HG03064 (cell line): ENCODE results near the gene ZNF680.
"Not testable (repeated sequence)": the region's sequence is repeated elsewhere in the genome, so short reads cannot be mapped to it uniquely, and the experiment has no call there.

Experiments used
- ATAC-seq: cut with Tn5 transposase; IDR thresholded peaks from one replicate; pipeline ENCODE4 v1.9.1; 2021; ENCODE audit warnings: low read depth; ENCODE audit not compliant: unreplicated experiment

The ZNF680 gene

DNA sequence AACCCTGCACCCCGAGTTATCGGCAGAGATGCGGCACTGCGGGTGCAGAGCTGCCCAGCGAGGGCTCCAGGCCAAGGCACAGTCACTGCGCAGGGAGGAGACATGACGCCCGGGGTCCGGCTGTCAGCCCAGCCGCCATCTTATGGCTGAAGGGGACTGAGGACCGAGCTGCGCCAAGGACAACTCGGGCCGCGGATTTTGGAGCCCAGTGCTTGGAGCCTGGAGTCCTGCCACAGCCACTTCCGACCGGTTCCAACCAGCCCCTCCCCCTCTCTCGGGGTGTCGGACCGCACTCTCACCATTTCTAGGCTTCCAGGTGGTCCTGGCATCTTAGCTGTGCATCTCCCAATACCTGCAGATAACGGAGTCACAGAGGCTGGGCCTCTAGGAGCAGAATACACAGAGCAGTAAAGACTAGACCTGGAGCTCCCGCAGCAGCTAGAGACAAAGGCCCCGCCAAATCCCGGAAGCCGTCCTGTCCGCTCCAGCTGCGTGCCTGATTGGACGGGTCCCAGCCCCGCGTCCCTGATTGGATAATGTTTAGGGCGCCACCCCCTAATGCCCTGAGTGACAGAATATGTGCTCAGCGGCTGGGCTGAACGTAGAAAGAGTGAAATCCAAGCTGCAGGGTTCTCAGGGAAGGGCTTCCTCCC is at the start of gene ZNF680:
Gene ZNF680, minus strand, starts transcription at position 446 of the 653 bp plus-strand sequence. Its CDS starts 117 bp downstream, at position 329.
- ATAC-seq = peak; percentile 99

DNA sequence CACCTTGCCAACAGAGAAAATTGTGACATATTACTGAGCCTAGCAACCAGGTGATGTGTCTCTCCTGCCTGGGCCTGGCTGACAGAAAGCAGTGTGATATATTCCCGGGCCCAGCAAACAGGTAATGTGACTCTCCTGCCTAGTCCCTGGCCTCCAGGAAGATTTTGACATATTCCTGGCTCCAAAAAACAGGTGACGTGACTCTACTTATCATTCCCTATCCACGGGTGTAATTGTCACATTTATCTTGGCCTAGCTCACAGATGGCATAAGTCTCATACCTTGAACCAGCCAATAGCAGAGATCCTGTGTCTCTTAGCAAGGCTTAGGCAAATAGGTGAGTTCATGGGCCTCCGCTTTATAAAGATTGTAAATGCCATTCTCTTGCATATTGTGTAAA is 49.6 kb upstream of the ZNF680 start:
- ATAC-seq = no peak

DNA sequence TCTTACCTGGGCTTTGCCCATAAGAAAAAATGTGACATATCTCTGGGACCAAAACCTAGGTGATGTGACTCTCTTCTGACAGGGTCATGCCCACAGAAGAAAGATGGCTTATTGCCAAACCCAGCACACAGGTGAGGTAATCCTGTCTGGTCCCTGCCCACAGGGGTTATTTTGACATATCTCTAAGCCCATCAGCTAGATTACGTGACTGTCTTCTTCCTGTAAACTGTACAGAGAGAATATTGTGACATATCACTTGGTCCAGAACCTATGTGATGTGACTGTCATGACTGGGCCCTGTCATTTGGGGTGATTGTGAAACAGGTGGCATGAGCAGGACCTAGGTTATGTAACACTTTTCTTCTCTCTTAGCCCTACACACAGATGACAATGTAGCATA is 48.8 kb upstream of the ZNF680 start:
- ATAC-seq = no peak

DNA sequence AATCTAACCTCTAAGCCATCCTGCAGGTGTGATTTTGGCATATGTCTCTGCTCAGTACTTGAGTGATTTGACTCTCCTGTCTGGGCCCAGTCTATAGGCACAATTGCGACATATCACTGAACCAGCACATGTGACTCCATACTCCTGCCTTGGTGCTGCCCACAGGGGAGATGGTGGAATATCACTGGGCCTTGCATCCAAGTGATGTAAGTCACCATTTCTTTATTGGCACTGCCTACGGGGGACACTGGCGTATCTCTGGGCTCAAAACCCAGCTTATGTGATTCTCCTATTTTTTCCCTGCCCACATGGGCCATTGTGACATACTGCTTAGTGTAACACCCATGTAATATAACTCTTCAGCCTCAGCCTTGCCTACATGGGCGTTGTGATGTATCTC is 48.1 kb upstream of the ZNF680 start:
- ATAC-seq = no peak

DNA sequence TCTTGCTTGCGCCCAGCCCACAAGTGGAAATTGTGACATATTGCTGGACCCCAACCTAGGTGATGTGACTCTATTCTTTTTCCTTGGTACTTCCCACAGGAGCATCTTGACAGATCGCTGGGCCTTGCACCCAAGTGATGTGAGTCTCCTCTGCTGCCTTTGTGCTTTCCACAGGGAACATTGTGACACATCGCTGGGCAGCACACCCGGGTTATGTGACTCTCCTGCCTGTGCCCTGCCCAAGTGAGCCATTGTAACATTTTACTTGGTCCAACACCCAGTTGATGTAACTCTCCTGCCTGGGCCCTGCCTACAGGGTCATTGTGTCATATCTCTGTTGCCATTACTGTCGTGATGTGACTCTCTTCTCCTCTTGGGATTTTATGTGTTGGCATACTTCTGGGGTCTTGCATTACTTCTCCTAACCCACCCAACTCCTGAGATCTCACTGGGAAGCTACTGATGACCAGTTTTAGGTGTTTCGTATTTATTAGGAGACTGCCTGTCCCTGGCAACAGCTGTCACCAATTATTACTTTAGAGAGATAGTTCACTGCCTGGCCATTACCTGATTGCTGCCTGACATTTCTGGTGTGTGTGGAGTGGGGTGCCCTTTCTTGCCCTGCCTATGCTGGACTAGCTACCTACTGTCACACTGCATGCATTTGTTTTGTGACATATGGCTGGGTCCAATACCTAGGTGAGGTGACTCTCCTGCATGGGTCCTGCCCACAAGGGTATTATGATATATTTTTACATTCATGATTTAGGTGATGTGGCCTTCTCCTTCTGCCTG is 45.4 kb upstream of the ZNF680 start:
- no peak for ATAC-seq

DNA sequence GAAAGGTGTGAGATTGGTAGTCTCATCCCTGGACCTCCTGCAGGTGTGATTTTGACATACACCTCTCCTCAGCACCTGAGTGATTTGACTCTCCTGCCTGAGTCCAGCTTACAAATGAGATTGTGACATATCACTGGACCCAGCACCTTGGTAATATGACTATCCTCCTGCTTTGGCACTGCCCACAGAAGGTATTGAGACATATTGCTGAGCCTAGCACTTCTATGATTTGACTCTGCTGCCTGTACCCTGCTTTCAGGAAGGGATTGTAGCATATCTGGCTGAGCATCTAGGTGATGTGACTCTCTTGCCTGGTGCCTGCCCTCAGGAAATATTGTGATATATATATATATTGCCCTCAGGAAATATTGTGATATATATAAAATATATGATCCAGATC is 43.5 kb upstream of the ZNF680 start:
- no peak for ATAC-seq

DNA sequence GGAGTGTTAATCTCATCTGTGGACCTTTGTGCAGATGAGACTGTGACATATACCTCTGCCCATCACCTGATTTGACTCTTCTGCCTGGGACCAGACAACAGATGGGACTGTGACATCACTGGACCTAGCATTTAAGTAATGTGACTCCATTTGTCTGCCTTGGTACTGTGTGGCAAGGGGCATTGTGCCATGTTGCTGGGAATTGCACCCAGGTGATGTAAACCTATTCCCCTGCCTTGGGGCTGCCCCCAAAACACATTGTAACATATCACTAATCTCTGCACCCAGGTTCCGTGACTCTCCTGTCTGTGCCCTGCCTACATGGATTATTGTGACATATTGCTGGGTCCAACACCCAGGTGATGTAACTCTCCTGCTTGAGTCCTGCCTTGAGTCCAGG is 40.4 kb upstream of the ZNF680 start:
- no peak for ATAC-seq

DNA sequence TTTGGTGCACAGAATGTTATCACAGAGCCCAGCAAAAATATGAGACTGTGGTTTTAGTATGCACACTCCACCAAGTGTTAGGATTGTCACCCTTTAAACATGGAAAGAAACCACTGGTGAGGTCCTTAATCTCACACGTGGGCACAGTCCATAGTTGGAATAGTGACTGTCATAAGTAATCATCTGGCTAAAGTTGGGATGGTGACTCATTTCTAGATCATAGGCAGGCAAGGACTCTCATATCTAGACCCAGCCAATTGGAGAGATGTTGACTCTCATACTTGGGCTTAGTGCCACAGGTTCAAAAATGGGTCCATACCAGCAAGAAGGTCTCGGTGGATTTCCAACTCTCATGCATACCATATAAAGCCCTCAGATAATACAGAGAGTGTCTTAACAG is 39.6 kb upstream of the ZNF680 start:
- ATAC-seq = no peak

DNA sequence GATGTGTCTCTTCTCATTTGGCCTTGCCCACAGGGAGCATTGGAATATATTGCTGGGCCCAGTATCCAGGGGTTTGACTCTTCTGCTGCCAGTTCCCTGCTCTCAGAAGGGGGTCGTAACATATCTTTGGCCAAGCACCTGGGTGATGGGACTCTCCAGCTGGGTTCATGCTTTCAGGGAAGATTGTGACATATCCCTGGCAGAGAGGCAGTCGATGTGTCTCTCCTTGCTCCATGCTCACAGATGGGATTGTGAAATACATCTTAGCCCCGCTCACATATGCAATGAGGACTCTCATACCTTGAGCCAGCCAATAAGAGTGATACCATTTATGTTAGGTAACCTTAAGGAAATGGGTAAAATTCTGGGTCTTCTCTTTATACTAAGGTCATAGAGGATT is 39.2 kb upstream of the ZNF680 start:
- no peak for ATAC-seq

DNA sequence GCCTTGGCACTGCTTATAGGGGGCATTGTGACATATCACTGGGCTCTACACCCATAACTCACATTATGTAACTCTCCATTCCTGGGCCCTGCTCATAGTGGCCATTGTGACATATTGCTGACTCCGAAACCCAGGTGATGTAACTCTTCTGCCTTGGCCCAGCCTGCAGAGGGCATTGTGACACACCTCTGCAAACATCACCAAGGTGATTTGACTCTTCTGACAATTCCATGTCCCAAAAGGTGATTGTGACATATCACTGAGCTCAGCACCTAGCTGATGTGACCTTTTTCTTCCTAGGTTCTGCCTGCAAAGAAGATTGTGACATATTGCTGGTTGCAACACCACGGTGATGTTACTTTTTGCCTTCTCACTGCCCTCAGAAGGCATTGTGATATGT is 36.5 kb upstream of the ZNF680 start:
- no peak for ATAC-seq

DNA sequence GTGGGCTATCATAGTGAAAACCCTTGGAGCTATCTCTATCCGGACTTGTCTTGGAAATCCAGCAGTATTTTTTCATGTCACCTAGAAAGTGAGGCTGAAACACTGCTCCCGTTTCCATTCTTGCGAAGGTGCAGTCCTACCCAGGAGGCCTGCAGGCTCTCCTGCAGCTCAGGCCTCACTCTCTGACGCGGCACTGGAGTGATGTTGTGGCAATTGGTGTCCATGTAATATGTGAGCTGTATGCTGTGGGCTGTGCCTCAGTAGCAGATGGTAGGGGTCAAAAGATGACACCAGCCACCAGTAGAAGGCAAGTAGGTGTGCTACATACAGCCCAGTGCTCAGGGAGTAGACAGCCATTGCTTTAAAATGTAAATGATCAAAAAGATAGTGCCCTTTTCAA is 28.1 kb upstream of the ZNF680 start:
- ATAC-seq = no peak

DNA sequence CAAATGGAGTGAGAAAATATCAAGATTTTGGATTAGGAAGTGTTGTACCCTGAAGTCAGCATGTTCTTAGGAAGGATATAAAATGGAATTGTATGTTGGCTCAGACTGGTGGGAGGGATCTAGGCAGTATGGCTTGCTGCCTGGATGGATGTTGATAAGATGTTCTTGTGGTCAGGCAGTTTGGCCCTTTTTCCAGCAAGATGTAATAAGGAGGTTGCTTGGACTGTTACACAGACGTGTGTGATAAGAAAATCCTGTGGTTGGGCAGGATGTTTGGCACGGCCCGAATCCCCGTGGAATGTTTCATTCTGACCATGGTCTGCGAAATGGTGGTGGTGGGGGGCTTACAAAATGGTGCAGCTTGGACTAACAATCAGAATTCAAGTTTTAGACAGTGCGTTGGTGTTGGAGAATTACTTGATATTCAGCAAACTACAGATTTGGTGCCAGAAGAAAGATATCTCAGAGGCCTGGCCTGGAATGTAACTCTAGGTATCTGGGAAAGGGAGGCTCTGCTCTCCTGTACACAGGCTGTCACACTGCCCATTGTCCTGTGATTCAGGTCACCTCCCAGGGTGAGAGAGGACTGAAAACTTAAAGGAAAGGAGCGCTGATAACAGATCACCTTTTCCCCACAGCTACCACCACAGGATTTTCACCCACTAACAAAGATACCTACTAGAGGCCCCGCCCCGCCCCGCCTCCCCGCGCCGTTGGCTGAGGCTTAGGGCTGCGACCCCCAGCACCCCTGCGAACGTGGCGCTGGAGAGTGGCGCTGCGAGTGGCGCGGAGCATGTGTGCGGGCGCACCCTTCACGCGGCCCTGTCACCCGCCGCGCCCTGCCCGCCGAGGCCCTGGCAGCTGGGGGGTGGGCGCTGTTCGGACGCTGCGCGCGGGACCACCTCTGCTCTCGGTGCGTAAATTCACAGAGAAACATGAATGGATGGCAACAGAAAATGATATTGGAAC is 19.3 kb upstream of the ZNF680 start:
- no peak for ATAC-seq

DNA sequence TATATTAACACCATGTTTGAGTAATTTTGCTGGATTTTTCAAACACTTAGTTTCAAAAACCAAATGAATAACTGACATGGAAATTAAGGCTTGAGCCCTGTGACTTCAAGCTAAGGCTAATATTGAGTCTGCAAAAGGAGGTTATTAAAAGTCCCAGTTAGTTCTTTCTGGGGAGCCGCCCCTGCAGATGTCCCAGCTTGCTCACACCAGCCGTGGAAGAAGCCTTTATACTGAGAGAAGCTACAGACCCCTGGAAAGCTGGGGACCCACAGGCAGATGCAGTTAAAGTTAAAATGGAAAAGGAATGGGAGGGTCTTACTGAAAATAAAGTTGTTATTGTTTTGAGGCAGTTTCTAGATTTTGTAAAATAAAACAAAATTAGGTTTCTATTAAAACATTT is 18.5 kb upstream of the ZNF680 start:
- ATAC-seq = no peak

DNA sequence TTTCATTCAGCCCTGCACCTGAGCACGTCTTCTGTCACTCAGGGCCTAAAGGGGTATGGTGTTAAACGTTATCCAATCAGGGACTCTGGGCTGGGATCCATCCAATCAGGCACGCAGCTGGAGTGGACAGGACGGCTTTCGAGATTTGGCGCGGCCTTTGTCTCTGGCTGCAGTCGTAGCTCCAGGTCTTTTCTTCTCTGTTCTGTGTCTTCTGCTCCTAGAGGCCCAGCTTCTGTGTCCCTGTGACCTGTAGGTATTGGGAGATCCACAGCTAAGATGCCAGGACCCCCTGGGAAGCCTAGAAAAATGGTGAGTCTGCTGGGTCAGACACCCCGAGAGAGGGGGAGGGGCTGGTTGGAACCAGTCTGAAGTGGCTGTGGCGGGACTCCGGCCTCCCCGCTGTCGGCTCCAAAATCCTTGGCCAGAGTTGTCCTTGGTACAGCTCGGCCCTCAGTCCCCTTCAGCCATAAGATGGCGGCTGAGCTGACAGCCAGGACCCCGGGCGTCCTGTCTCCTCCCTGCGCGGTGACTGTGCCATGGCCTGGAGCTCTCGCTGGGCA is 11.7 kb upstream of the ZNF680 start:
- no peak for ATAC-seq

DNA sequence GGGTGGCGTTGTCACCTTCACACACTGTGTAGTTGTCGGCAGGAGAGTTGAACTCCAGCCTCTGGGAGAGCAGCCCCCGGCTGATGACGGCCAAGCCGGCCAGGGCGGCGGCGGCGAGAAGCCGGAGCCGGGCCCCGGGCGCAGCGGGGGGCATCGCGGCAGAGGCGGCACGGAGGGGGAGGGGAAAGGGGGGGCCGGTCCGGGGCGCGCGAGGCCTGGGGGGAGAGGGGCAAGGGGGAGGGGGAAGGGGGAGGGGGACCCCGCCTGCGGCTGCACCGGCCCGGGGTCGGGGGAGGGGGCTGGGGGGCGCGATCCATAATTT is 7.4 kb upstream of the ZNF680 start:
- ATAC-seq = not testable (repeated sequence)

DNA sequence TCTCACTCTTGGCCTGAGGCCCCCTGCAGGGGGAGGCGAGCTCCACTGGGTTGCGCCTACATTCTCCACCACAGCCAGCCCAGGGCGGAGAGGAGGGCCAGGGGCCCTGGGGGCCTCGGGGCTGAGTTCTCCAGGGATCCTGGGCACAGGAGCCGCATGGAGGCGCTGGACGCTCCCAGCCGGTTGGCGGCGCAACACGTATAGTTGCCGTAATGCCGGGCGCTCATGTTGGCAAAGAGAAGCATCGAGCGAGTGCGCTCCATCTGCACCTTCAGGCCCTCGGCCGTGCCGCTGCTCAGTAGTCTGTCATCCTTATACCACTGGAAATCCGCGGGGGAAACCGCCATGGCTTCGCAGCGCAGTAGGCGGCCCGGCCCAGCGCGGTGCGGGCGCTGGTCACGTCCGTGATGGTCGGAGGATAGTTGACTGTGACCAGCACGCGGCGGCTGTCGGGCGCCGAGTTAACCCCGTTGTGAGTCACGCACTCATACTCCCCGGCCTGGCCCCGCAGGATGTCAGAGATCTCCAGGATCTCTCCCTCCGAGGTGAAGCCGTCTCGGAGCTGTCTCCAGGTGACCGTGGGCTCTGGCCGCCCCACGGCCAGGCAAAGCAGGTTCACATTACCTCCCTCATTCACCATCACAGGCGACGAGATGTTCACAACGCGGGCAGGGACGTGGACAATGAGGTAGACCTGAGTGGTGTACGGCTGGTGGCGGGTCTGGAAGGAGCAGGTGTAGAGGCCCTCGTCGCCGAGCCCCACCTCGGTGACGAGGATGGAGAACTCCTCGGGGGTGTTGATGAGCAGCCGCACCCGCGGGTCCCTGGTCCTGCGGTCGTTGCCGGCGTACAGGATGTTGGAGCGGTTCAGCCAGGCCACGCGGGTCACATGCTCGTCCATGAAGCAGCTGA is 6.8 kb upstream of the ZNF680 start:
- not testable (repeated sequence) for ATAC-seq

DNA sequence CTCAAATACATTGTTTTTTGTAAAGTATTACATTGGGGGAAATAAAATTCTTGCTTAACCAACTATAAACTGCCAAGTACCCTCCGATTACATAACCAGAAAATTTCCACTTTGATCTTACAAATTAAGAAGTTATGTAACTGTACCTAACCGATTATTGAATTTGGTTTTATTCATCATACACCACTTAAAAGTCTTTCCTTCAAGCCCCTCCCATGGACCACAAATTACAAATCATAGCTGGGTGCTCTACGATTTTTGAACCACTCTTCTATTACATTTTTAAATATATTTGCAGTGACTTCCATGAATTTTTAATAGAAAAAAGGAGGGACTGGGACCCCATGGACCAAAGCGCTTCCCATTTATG is 630 bp downstream of the ZNF680 start:
- no peak for ATAC-seq

DNA sequence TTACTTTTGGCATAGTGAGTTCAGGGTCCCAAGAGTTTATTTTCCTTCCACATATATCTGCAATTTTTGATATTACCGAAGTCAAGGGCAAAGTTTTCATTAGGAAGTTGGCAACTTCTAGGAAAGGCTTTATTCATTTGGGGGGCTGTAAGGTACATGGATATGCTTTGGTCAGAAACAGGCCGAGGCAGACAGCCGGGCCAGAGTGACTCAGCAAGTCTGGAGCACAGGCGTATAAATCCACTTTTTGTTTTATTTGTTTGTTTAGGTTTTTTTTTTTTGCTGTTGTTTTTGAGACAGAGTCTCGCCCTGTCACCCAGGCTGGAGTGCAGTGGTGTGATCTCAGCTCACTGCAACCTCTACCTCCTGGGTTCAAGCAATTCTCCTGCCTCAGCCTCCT is 3.7 kb downstream of the ZNF680 start:
- ATAC-seq = no peak

DNA sequence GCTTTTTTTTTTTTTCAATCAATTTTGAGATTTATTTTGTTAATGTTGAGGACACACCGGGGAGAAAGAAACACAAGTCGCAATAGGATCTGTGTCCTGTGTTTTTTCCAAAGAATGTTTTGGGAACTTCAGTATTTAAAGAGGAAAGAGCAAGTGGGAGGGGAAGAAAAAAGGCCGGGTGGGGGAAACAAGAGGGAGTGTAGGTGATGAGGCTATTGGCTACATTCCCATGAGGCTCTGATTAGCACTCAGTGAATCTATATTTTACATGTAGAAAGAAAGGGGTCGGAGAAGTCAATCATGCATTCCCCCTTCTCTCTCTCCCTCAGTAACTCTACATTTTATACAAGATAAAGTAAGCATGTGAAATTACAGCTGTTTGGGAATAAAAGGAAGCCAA is 4.1 kb downstream of the ZNF680 start:
- ATAC-seq = no peak

DNA sequence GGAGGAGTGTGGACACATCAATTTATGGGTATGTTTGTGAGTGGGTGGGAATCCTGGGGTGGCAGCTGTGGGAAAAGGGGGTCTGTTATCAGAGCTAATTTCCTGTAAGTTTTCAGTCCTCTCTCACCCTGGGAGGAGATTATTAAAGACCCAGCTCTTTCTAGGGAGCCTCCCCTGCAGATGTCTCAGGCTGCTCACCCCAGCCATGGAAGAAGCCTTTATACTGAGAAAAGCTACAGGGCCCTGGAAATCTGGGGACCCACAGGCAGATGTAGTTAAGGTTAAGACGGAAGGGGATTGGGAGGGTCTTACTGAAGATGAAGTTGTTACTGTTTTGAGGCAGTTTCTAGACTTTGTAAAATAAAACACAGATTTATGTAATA is 4.6 kb downstream of the ZNF680 start:
- no peak for ATAC-seq
